HUES64 (cell line): Measurements from ENCODE around the gene NLRP5.

Experiments
- H3K27ac ChIP-seq: 2 replicates; pipeline ENCODE4 v1.7.0; 2013; ENCODE audit warnings: low read depth, low read length, inconsistent platforms
- H3K27me3 ChIP-seq: 2 replicates; pipeline ENCODE4 v1.6.1; 2013; ENCODE audit warnings: mild to moderate bottlenecking, low read length; ENCODE audit not compliant: insufficient read depth
- H3K36me3 ChIP-seq: 2 replicates; pipeline ENCODE4 v1.6.1; 2013; ENCODE audit warnings: mild to moderate bottlenecking, low read length; ENCODE audit not compliant: insufficient read depth
- H3K4me1 ChIP-seq: 2 replicates; pipeline ENCODE4 v1.6.1; 2013; ENCODE audit warnings: mild to moderate bottlenecking, low read length, moderate library complexity; ENCODE audit not compliant: insufficient read depth
- H3K4me3 ChIP-seq: 2 replicates; pipeline ENCODE4 v1.5.1; 2013; ENCODE audit warnings: mild to moderate bottlenecking, low read length, moderate library complexity
- H3K9ac ChIP-seq: 2 replicates; pipeline ENCODE4 v1.6.1; 2013; ENCODE audit warnings: mild to moderate bottlenecking, low read depth, low read length
- H3K9me3 ChIP-seq: 2 replicates; pipeline ENCODE4 v1.6.1; 2013; ENCODE audit warnings: low read depth, low read length; ENCODE audit not compliant: insufficient read depth
- WGBS: fragments of 150-250, 120-280 bp; methylation state at CpG from one replicate; pipeline ENCODE4 v1.1.7; 2013; ENCODE audit warnings: missing lambda C conversion rate; 5-methylcytosine and 5-hydroxymethylcytosine counted together

Gene NLRP5

DNA sequence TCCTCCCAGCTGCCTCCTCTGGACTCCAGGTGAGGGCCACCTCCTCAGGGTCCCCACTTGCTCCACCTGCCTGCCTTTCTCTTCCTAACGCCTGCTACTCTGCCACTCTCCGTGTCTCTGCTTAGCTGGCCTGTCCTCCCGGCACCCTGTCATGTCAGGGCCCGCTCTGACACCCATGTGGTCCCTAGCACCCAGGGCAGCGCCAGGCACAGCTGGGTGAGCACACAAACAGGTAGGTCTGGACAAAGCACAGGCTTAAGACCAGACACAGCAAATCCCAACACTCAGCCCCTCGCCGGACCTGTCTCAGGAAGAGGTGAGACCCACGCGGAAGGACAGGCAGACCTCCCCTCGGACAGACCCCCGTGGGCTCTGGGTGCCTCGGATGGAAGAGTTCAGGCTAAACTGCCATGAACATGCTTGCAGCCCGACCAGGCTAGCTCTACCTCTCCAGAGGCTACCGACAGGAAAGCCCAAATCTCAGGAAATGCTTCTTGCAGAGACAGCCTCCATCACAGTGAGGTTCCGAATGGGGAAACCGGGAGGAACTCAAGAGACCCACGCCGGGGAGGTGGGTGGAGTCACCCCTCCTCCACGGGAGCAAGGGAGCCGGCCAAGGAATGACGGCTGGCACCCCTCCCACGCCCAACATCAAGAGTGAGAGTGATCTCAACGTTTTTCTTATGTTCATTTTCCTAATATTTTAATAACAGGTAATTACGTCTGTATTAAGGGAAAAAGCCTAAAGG, 122.0 kb downstream of the NLRP5 start:
- 79% methylated on average over 23 of the region's 24 CpGs for WGBS
- Histone ChIP-seq H3K9me3 (no peaks in the 10 kb centered on the region), H3K27ac (no peak overlapping the region), H3K9ac (no peak overlapping the region; the same call in 1 of the 2 replicates), H3K4me1 (peaks cover 47% of the 10 kb centered on the region), H3K27me3 (no peaks in the 10 kb centered on the region), H3K36me3 (no peaks in the 10 kb centered on the region), H3K4me3 (no peak overlapping the region)

DNA sequence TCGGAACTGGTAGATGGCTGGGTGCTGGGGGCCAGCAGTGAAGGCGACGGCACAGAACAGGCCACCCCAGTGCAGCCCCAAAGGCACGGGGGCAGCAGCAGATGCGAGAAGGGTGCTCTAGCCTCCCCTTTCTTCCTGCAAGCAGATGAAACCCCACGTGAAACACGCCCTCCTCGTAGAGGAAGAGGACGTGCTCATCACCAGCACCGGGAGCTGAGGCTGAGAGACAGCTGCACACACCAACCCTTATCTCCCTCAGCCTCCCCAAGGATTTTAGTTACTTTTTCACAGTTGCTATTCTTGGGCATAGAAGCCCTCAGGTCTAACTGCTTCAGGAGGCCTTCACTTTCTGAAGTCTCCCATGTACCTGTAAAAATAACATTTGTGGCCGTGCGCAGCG, 122.7 kb downstream of the NLRP5 start:
- H3K4me3 ChIP-seq = no peak overlapping the region
- H3K27me3 ChIP-seq = no peaks in the 10 kb centered on the region
- no peaks in the 10 kb centered on the region for H3K36me3 ChIP-seq
- no peak overlapping the region for H3K27ac ChIP-seq
- H3K9me3 ChIP-seq = no peaks in the 10 kb centered on the region
- no peak overlapping the region for H3K9ac ChIP-seq
- peaks cover 51% of the 10 kb centered on the region for H3K4me1 ChIP-seq
- WGBS = 82% methylated on average over 13 of the region's 13 CpGs

DNA sequence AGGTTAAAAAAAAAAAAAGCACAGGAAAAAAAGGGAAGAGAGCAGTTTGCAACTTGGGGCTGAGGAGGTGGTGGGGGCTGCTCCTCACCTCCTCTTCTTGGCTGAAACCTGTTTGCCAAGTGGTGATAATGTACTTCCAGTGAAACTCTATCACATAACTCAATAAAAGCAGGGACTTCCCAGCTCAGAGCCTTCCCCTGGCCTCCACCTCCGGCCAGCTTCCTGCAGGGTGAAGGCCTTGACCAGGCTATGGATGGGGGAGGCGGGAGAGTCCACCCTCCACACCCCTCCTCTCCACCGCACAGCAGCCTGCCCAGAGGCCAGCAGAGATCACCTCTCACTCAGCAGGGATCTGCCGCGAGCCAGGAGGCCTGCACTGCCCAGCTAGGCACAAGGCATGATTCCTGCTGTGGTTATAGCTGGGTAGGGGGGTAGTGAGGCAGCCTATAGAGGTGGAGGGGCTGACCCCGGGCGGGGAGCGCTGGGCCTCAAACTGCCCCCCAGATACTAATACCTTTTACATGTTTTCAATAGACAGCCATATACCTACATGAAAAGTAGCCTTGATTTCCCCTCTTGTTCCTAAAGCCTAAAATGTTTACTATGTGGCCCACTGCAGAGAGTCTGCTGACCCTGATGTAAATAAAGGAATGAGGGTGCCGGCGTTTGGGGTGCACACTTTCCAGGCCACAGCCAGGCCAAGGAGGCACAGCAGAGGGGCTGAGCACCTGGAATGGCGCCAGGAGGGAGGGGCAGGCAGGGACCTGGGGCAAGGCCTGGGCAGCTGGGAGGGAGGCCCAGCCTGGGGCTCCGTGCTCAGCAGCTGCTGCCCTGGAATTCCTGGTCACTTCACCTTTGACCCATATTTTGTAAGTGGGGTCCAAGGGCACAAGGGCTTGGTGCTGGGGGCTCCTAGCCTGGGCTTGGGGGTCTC, 124.2 kb downstream of the NLRP5 start:
- Histone ChIP-seq H3K4me1 (peaks cover 55% of the 10 kb centered on the region), H3K27me3 (no peaks in the 10 kb centered on the region), H3K36me3 (peaks cover 3% of the 10 kb centered on the region; the same call in 1 of the 2 replicates), H3K9ac (0 out of 2 replicates have a peak overlapping the region, but pooled peaks have one; percentile 21), H3K27ac (peak overlapping the region; percentile 52; the same call in 1 of the 2 replicates), H3K9me3 (no peaks in the 10 kb centered on the region), H3K4me3 (no peak overlapping the region)
- 60% methylated on average over 10 of the region's 12 CpGs for WGBS
